Measurements from ENCODE around the gene ELK1. TPM values are rescaled to one million over a fixed set of nuclear protein-coding genes. Genes with fewer than 3 reads are reported as not detected.

The ELK1 gene
- polyA plus RNA-seq: 8.2 to 13.5 TPM (median 12.9 TPM) in 3 replicates
- 7.7 TPM for polyA plus RNA-seq (2011; ENCODE audit: low read depth)
- 13.3 and 15.4 TPM in 2 replicates for polyA plus RNA-seq (2011; cell fraction: cytosol; rRNA removed)
- 6.4 and 8.2 TPM in 2 replicates for polyA plus RNA-seq (2011; cell fraction: nucleus; rRNA removed)
- 12.7 and 16.5 TPM in 2 replicates for polyA plus RNA-seq (2012; ENCODE audit: low replicate concordance)
- polyA minus RNA-seq: 9.9 to 25.6 TPM (median 10.3 TPM) in 3 replicates
- 15.9 TPM for polyA minus RNA-seq (2011; cell fraction: cytosol; rRNA and poly(A)+ RNA removed)
- polyA minus RNA-seq (2011; cell fraction: nucleus; rRNA and poly(A)+ RNA removed): 4.3 and 5.4 TPM in 2 replicates

DNA sequence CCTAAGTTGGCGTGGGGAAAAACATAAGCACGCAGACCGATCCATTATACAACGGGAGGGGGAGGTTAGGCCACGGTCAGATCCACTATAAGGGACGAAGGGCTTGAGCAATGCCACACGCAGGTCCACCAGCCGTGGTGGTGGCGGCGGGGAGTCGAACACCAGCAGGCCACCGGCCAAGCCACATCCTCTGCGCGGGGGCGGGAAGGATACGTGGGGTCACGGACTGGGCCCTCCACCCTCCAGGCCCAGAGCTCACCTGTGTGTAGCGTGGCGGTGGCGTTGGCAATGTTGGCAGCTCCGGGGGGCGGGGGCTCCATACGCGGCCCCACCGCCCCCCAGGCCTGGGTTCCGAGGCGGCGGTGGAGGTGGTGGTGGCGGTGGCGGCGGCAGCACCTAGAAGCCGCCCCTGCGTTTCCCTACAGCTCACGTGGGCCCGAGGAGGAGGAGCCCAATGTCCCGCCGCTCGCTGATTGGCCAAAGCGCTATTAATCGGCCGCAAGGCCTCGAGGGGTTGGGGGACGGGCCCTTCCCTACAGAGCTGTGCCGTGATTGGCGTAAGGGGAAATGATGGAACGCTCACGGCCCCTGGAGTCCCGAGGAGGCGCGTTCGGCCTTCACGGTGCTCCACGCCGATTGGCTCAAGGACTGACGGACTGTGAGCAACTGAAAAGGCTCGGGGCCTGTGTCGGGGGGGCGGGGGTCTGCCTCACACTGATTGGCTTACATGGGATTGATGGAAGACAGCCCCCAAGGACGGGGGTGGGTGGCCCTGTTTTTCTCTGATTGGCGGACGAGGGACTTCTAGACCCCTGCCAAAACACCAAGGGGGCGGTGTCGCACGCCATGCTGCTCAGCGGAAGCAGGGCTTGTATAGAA is at the start of gene ELK1:
TSS of gene ELK1 (minus strand) at position 400 of the 879 bp plus-strand sequence. CDS start 9,122 bp downstream, outside the sequence.
- H3K9ac ChIP-seq (ENCODE audit: control insufficient read depth, extremely low read depth, insufficient read depth, low read length): peak within 1 kb of the TSS; percentile 82
- peaks cover 13% of the 10 kb centered on the region for H3K79me2 ChIP-seq (ENCODE audit: control insufficient read depth, insufficient read depth, low read length)
- H4K20me1 ChIP-seq (ENCODE audit: control insufficient read depth, extremely low read depth, insufficient read depth, low read length): no peaks in the 10 kb centered on the region
- no peak for TF ChIP-seq CTCF (optimal IDR thresholded peaks at IDR 0.05 in 1 of 3, IDR thresholded peaks at IDR 0.05 in 1 of 3, conservative IDR thresholded peaks at IDR 0.05 in 1 of 3; ENCODE audit: extremely low read depth in 1 of 3, insufficient read depth in 2 of 3, low read length in 3 of 3)
- TF ChIP-seq EZH2 (IDR thresholded peaks at IDR 0.05; ENCODE audit: low read length): no peak
- H3K9me1 ChIP-seq (ENCODE audit: control insufficient read depth, extremely low read depth, insufficient read depth, low read length): peaks cover 2% of the 10 kb centered on the region
- no peaks in the 10 kb centered on the region for H3K9me3 ChIP-seq (ENCODE audit: control insufficient read depth, low read depth, low read length)
- FAIRE-seq (no peak), DNase-seq (ENCODE audit: low read depth, low spot score) (peak; percentile 78)
- H3K4me1 ChIP-seq (ENCODE audit: control insufficient read depth, extremely low read depth, insufficient read depth, low read length): peaks cover 16% of the 10 kb centered on the region
- H3K4me3 ChIP-seq (ENCODE audit: control insufficient read depth in 2 of 3, extremely low read depth in 1 of 3, insufficient read depth in 2 of 3, low read depth in 1 of 3, low read length in 3 of 3): peak within 1 kb of the TSS; percentile 73 to 77 (median 74)
- H3K36me3 ChIP-seq (ENCODE audit: control insufficient read depth in 2 of 2, extremely low read depth in 1 of 2, insufficient read depth in 2 of 2, low read length in 2 of 2): peaks cover 2 to 11% of the 10 kb centered on the region in 2 experiments
- dilution Hi-C loops (cut with MboI; ENCODE audit: extremely low pct_ligation_motif_present, low sequenced_read_pairs): no loop called here
- peak within 1 kb of the TSS; percentile 80 for H3K4me2 ChIP-seq (ENCODE audit: control insufficient read depth, extremely low read depth, insufficient read depth, low read depth, low read length)
- H2AFZ ChIP-seq (ENCODE audit: control insufficient read depth, low read length): peak within 1 kb of the TSS; percentile 53
- H3K27ac ChIP-seq (ENCODE audit: control insufficient read depth, insufficient read depth, low read length): peak within 1 kb of the TSS; percentile 76
- H3K27me3 ChIP-seq (ENCODE audit: control insufficient read depth, extremely low read depth, insufficient read depth, low read length): no peaks in the 10 kb centered on the region

DNA sequence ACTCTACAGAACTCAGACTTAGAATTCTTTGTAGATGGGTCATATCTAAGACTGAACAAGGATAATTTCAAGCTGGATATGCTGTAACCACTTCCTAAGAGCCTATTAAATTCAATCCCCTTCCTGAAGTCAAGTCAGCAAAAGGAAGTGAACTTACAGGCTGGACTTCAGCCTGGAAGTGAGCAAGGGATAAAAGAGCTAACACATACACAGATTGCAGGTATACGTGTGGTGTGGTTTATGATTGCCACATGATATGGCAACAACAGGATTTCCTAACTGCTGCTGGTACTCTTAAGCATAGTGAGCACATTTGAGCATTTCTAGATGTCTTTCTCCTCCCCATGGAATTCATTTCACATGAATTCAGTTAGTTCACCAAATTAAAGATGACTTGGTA is 46.8 kb upstream of the ELK1 start:
- DNase-seq (ENCODE audit: low read depth, low spot score) (no peak), FAIRE-seq (no peak)
- H3K9ac ChIP-seq (ENCODE audit: control insufficient read depth, extremely low read depth, insufficient read depth, low read length): no peak overlapping the region
- no peaks in the 10 kb centered on the region for H3K4me1 ChIP-seq (ENCODE audit: control insufficient read depth, extremely low read depth, insufficient read depth, low read length)
- H4K20me1 ChIP-seq (ENCODE audit: control insufficient read depth, extremely low read depth, insufficient read depth, low read length): no peaks in the 10 kb centered on the region
- no peak overlapping the region for H3K27ac ChIP-seq (ENCODE audit: control insufficient read depth, insufficient read depth, low read length)
- dilution Hi-C loops (cut with MboI; ENCODE audit: extremely low pct_ligation_motif_present, low sequenced_read_pairs): no loop called here
- H3K9me3 ChIP-seq (ENCODE audit: control insufficient read depth, low read depth, low read length): no peaks in the 10 kb centered on the region
- no peaks in the 10 kb centered on the region for H3K27me3 ChIP-seq (ENCODE audit: control insufficient read depth, extremely low read depth, insufficient read depth, low read length)
- H3K9me1 ChIP-seq (ENCODE audit: control insufficient read depth, extremely low read depth, insufficient read depth, low read length): no peaks in the 10 kb centered on the region
- no peaks in the 10 kb centered on the region for H3K36me3 ChIP-seq (ENCODE audit: control insufficient read depth in 2 of 2, extremely low read depth in 1 of 2, insufficient read depth in 2 of 2, low read length in 2 of 2)
- no peak overlapping the region for H2AFZ ChIP-seq (ENCODE audit: control insufficient read depth, low read length)
- no peak for TF ChIP-seq EZH2 (IDR thresholded peaks at IDR 0.05; ENCODE audit: low read length)
- TF ChIP-seq CTCF (optimal IDR thresholded peaks at IDR 0.05 in 1 of 3, IDR thresholded peaks at IDR 0.05 in 1 of 3, conservative IDR thresholded peaks at IDR 0.05 in 1 of 3; ENCODE audit: extremely low read depth in 1 of 3, insufficient read depth in 2 of 3, low read length in 3 of 3): no peak
- H3K4me2 ChIP-seq (ENCODE audit: control insufficient read depth, extremely low read depth, insufficient read depth, low read depth, low read length): no peak overlapping the region
- no peaks in the 10 kb centered on the region for H3K79me2 ChIP-seq (ENCODE audit: control insufficient read depth, insufficient read depth, low read length)
- no peak overlapping the region for H3K4me3 ChIP-seq (ENCODE audit: control insufficient read depth in 2 of 3, extremely low read depth in 1 of 3, insufficient read depth in 2 of 3, low read depth in 1 of 3, low read length in 3 of 3)
